Measurements from ENCODE around the gene NRXN3.

The NRXN3 gene

DNA sequence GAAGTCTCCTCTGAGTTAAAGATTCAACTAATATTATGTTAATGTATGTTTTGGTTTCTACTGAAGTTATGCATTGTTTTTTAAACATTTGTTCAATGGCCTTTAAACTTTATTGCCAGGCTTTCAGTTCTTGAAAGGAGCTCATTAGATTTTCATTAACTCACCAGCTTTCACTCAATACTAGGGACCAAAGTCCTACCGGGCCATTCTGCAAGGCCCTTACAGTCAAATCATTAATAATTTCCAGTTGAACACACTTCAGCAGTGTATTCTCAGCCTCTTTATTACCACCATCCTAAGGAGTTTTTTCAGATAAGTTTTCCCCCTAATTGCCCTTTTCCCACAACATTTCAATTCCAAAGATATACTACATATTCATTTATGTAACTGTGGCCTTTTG lies 1631.9 kb downstream of the NRXN3 start:
- Histone ChIP-seq H3K36me3 (ENCODE audit: control insufficient read depth, insufficient read depth, low read length) (no peaks in the 10 kb centered on the region), H3K4me3 (ENCODE audit: low read length) (no peak overlapping the region), H3K9ac (ENCODE audit: low read length) (no peak overlapping the region), H3K27ac (ENCODE audit: low read depth, low read length) (no peak overlapping the region), H3K27me3 (ENCODE audit: control insufficient read depth, insufficient read depth, low read length) (no peaks in the 10 kb centered on the region), H3K4me1 (ENCODE audit: control insufficient read depth, insufficient read depth, low read length) (peaks cover 9% of the 10 kb centered on the region)

DNA sequence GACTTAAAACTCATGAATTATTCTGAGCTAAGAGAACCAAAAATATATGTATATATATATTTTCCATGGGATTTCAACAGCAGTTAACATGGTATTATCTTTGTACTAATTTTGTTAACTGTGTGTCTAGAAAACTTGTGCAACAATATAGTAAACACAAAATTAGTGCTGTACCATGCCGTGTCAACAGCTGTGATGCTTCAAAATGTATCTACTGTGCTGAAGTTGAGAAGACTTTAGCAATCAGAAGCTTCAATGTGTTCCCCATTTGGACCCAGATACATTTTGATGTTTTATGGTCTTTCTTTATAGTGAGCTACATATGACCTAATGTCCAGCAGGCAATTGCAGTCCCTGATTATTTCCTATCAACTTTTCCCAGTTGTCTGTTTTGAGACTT lies 1635.5 kb downstream of the NRXN3 start:
- Histone ChIP-seq H3K27ac (ENCODE audit: low read depth, low read length) (no peak overlapping the region), H3K4me3 (ENCODE audit: low read length) (no peak overlapping the region), H3K36me3 (ENCODE audit: control insufficient read depth, insufficient read depth, low read length) (no peaks in the 10 kb centered on the region), H3K9ac (ENCODE audit: low read length) (no peak overlapping the region), H3K4me1 (ENCODE audit: control insufficient read depth, insufficient read depth, low read length) (no peaks in the 10 kb centered on the region), H3K27me3 (ENCODE audit: control insufficient read depth, insufficient read depth, low read length) (no peaks in the 10 kb centered on the region)

DNA sequence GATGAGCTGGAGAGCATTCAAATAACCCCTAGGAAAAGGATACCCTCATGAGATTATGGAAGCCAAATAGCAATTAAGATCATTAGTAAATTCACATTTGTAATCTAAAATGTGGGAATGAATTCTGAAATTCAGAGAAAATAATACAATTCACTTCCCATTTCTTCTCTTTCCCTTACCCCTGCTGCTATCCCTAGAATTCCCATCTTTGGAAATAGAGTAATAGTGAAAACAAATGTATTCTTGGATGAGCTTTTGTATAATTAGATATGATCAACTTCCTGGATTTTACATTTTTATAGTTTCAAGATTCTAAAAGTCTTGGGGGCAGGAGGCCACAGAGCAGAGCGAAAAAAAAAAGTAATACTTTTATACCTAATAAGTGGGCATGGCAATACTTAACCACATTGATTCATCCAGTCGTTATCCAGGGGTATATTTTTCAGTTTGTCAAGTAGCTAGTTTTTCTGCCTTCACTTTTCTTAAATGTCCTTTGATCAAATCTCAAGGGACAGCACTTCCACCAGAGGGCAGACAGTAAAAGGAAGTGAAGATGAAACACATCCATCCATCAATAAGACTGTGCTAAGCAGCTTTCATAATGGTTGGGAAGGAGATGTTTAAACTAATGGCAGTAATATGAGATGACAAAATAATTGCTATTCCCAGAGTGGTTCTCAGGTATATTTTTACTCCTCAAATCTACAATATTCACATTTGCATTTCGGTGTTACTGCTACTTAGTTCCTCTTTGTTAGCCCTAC lies 1639.9 kb downstream of the NRXN3 start:
- Histone ChIP-seq H3K27me3 (ENCODE audit: control insufficient read depth, insufficient read depth, low read length) (no peaks in the 10 kb centered on the region), H3K4me3 (ENCODE audit: low read length) (no peak overlapping the region), H3K9ac (ENCODE audit: low read length) (no peak overlapping the region), H3K36me3 (ENCODE audit: control insufficient read depth, insufficient read depth, low read length) (no peaks in the 10 kb centered on the region), H3K27ac (ENCODE audit: low read depth, low read length) (no peak overlapping the region), H3K4me1 (ENCODE audit: control insufficient read depth, insufficient read depth, low read length) (no peaks in the 10 kb centered on the region)

DNA sequence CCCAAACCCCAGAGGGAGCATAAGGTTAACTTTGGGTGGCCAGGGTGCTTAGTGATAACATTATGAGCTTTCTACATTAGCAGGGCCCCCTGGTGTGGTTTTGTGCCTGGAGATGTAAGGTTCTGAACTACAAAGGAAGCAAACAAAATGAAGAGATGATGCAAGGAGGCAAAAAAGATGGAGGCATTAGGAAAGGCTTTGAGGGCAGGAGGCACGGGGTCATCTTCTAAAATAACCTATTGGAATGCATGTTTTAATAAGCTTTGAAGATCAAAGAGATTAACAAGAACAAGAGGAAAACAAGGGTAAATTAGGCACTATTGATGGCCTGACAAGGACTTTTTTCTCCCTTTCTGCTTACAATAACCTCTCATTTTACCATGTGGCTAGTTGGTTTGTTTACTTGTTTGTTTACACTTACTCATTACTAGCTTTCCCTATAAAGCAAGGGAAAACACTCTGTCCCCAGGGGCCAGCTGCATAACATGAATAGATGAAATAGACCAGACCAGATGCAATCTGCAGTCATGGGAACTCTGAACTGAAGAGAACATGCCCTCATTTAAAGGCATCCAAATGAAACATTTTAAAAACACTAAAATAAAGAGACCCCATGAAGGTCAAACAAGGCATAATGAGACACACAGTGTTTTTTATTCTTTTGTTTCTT lies 1650.8 kb downstream of the NRXN3 start:
- no peak overlapping the region for H3K4me3 ChIP-seq (ENCODE audit: low read length)
- H3K9ac ChIP-seq (ENCODE audit: low read length), result no peak overlapping the region
- H3K27ac ChIP-seq (ENCODE audit: low read depth, low read length), result no peak overlapping the region
- H3K4me1 ChIP-seq (ENCODE audit: control insufficient read depth, insufficient read depth, low read length), result no peaks in the 10 kb centered on the region
- no peaks in the 10 kb centered on the region for H3K36me3 ChIP-seq (ENCODE audit: control insufficient read depth, insufficient read depth, low read length)
- H3K27me3 ChIP-seq (ENCODE audit: control insufficient read depth, insufficient read depth, low read length), result no peaks in the 10 kb centered on the region

DNA sequence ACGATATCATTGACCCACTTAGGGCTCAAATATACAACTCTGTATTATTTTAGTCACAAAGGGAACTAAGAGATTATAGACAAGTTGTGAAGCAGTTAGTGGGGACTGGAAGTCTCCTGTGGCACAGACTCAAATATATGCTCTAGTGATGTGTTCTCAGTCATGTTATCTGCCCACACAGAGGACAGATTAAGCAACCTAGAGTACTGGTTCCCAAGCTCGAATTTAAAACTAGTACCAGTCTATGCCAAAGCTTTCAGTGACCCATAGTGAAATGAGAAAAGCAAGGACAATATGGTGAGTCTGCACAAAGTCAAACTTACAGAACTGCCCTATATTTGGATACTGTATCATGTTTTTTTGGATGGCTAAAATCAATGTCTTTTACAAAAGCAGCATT lies 1651.9 kb downstream of the NRXN3 start:
- Histone ChIP-seq H3K4me1 (ENCODE audit: control insufficient read depth, insufficient read depth, low read length) (no peaks in the 10 kb centered on the region), H3K36me3 (ENCODE audit: control insufficient read depth, insufficient read depth, low read length) (no peaks in the 10 kb centered on the region), H3K27me3 (ENCODE audit: control insufficient read depth, insufficient read depth, low read length) (no peaks in the 10 kb centered on the region), H3K27ac (ENCODE audit: low read depth, low read length) (no peak overlapping the region), H3K4me3 (ENCODE audit: low read length) (no peak overlapping the region), H3K9ac (ENCODE audit: low read length) (no peak overlapping the region)

DNA sequence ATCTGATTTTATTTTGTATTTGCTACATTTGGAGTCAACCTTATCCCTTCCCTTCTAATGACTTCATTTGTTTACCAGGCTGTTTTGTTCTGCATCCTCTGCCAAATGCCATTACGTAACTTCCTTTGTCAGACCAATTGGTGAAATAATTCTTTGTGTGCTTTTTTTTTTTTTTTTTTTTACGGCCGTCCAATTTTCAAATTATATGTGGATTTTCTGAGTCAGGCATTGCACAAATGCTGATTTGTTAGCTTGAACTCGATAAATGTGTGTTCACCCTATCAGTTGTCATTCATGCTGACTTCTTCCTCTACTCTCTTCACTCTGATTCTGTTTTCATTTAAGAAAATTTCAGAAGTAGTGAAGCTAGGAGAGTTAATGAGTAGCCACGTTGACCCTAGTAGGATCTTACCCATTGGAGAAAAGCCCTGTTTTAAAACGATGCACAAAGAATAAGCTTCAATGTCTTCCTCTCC lies 1654.9 kb downstream of the NRXN3 start:
- Histone ChIP-seq H3K9ac (ENCODE audit: low read length) (no peak overlapping the region), H3K27ac (ENCODE audit: low read depth, low read length) (peak overlapping the region; percentile 45), H3K36me3 (ENCODE audit: control insufficient read depth, insufficient read depth, low read length) (no peaks in the 10 kb centered on the region), H3K4me3 (ENCODE audit: low read length) (no peak overlapping the region), H3K27me3 (ENCODE audit: control insufficient read depth, insufficient read depth, low read length) (no peaks in the 10 kb centered on the region), H3K4me1 (ENCODE audit: control insufficient read depth, insufficient read depth, low read length) (no peaks in the 10 kb centered on the region)

DNA sequence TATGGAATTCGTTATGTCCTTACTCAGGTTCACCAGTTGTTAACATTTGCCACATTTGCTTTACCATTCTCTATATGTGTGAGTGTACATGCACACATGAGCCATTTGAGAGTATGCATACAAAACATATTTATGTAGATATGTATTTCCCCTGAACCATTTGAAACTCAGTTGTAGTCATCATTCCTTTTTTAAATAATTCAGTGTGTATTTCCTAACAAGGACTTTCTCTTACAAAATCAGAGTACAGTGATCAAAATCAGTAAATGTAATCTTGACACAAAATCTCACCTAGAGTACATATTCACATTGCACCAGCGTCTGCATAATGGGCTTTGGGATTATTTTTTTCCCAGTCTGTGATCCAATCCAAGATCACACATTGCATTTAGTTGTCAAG lies 1656.2 kb downstream of the NRXN3 start:
- Histone ChIP-seq H3K9ac (ENCODE audit: low read length) (no peak overlapping the region), H3K27ac (ENCODE audit: low read depth, low read length) (no peak overlapping the region)

DNA sequence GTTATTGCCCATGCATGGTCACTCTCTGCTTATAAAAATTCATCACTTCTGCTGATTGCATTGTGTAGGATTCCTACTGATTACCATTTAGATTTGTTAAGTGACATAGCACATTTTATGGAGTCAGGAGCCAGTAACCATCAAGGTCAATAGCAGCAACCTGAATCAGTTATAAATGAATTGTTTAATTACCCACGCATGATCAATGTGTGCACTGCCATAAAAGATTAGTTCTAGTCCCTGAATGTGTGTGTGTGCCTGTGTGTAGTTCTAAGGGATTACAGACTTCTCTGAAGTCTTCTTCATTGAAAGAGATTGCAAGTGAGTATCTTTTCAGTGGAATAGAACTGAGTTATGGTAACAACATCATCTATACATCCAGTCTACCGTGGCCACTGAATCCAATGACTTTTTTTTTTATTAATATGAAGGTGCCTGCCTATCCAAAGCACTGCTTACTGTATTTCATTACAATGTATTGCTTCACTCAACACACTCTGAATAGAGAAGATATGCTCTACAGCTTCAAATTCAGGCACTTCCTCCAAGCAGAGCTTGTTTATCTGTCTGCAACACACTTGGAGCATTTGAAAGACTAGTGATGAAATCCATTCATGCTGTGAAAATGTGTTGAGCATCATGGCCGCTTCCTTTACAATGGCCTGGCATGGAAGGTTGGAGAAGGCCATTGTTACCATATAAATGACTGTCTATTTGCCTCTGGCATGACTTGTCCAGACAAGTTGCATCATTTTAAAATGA lies 1659.4 kb downstream of the NRXN3 start:
- no peaks in the 10 kb centered on the region for H3K36me3 ChIP-seq (ENCODE audit: control insufficient read depth, insufficient read depth, low read length)
- H3K9ac ChIP-seq (ENCODE audit: low read length), result no peak overlapping the region
- no peaks in the 10 kb centered on the region for H3K4me1 ChIP-seq (ENCODE audit: control insufficient read depth, insufficient read depth, low read length)
- H3K27ac ChIP-seq (ENCODE audit: low read depth, low read length), result no peak overlapping the region
- H3K27me3 ChIP-seq (ENCODE audit: control insufficient read depth, insufficient read depth, low read length), result no peaks in the 10 kb centered on the region
- no peak overlapping the region for H3K4me3 ChIP-seq (ENCODE audit: low read length)

More for the DNA sequence above, 1656.2 kb downstream of the NRXN3 start:
- no peaks in the 10 kb centered on the region for H3K27me3 ChIP-seq (ENCODE audit: control insufficient read depth, insufficient read depth, low read length)
- H3K4me1 ChIP-seq (ENCODE audit: control insufficient read depth, insufficient read depth, low read length), result no peaks in the 10 kb centered on the region
- H3K36me3 ChIP-seq (ENCODE audit: control insufficient read depth, insufficient read depth, low read length), result no peaks in the 10 kb centered on the region
- no peak overlapping the region for H3K4me3 ChIP-seq (ENCODE audit: low read length)

DNA sequence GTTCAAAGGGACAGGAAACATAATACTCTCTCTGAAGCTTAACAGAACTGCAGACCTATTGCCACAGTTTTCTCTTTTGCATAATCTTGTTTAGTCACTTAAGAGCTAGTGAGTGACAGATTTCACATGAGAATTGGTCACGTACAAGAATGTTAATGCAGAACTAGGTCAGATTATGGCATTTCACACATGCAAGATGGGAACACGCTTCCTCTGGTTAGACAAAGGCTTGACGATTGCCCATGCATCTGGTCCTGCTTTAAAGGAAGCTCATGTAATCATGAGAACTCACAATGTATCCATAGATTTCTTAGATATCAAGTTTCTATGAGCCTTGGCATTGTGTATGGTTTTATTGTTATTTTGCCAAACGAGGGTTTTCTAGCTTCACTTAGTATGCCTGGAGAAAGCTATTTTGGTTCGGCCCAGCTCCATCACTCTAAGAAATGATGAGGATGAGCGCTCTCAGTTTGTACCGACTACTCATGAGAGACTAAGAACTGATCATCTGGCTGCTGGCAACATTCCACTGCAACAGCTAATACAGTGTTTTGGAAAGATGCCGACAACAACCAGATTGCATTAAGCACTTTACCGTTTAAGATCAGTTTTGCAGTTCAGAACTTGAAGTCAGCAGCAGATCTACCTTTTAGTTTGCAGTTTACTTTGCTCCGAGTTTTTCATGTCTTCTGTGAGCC lies 1661.2 kb downstream of the NRXN3 start:
- no peak overlapping the region for H3K27ac ChIP-seq (ENCODE audit: low read depth, low read length)
- H3K36me3 ChIP-seq (ENCODE audit: control insufficient read depth, insufficient read depth, low read length), result no peaks in the 10 kb centered on the region

DNA sequence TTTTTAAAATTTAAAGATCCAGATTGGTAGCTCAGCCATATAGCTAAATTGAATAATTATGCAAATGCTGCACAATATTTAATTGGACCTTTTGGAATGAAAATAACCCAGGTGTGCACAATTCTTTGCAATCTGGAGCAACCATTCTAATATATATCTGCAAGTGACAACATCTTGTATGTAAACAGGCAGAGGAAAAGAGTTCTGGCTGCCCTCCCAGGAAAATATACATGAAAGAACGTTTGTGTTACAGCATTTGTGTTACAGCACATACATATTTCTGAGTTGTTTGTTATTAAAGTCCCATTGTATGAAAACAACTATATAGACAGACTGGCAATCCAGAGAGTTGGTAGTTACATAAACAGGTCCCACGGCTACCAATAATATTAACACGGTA lies 1663.6 kb downstream of the NRXN3 start:
- H3K4me3 ChIP-seq (ENCODE audit: low read length), result no peak overlapping the region
- H3K4me1 ChIP-seq (ENCODE audit: control insufficient read depth, insufficient read depth, low read length), result no peaks in the 10 kb centered on the region
- H3K27ac ChIP-seq (ENCODE audit: low read depth, low read length), result no peak overlapping the region
- no peaks in the 10 kb centered on the region for H3K27me3 ChIP-seq (ENCODE audit: control insufficient read depth, insufficient read depth, low read length)
- H3K9ac ChIP-seq (ENCODE audit: low read length), result no peak overlapping the region
- no peaks in the 10 kb centered on the region for H3K36me3 ChIP-seq (ENCODE audit: control insufficient read depth, insufficient read depth, low read length)

More for the DNA sequence above, 1661.2 kb downstream of the NRXN3 start:
- Histone ChIP-seq H3K9ac (ENCODE audit: low read length) (no peak overlapping the region), H3K4me1 (ENCODE audit: control insufficient read depth, insufficient read depth, low read length) (no peaks in the 10 kb centered on the region), H3K27me3 (ENCODE audit: control insufficient read depth, insufficient read depth, low read length) (no peaks in the 10 kb centered on the region), H3K4me3 (ENCODE audit: low read length) (no peak overlapping the region)

DNA sequence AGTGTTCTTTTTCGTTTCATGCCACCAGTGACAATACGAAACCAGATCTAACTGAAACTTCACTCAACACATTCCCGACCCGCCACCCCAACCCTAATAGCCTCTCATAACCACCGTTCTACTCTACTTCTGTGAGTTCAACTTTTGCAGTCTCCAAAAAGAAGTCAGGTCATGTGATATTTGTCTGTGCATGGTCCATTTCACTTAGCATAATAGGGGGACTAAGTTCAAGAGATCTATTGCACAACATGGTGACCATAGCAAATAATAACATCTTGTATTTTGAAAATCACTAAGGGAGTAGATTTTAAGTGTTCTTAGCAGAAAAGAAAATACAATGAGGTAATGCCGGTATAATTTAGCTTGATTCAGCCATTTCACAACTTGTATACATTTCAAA lies 1664.7 kb downstream of the NRXN3 start:
- Histone ChIP-seq H3K9ac (ENCODE audit: low read length) (no peak overlapping the region), H3K36me3 (ENCODE audit: control insufficient read depth, insufficient read depth, low read length) (no peaks in the 10 kb centered on the region), H3K4me1 (ENCODE audit: control insufficient read depth, insufficient read depth, low read length) (no peaks in the 10 kb centered on the region), H3K4me3 (ENCODE audit: low read length) (no peak overlapping the region), H3K27ac (ENCODE audit: low read depth, low read length) (no peak overlapping the region), H3K27me3 (ENCODE audit: control insufficient read depth, insufficient read depth, low read length) (no peaks in the 10 kb centered on the region)

DNA sequence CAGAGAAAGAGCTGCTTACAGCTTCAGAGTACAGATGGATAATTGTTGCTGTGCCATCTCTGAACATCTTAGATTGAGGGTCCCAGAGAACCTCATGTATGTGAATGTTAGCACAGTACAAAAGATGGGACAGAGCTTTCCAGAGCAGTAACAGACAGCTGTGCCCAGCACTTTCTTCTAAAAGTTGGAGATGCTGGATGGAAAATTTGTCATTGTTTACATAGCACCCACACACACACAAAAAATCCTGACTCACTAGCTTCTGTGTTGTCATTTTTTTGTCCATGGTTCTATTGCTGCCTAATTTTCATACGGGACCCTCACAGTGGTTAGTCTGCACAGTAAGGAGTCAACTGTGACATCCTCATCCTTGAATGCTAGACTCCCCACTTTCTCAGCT lies 1666.4 kb downstream of the NRXN3 start:
- H3K27ac ChIP-seq (ENCODE audit: low read depth, low read length), result no peak overlapping the region
- H3K4me3 ChIP-seq (ENCODE audit: low read length), result no peak overlapping the region
- H3K36me3 ChIP-seq (ENCODE audit: control insufficient read depth, insufficient read depth, low read length), result no peaks in the 10 kb centered on the region
- H3K4me1 ChIP-seq (ENCODE audit: control insufficient read depth, insufficient read depth, low read length), result no peaks in the 10 kb centered on the region
- no peak overlapping the region for H3K9ac ChIP-seq (ENCODE audit: low read length)
- H3K27me3 ChIP-seq (ENCODE audit: control insufficient read depth, insufficient read depth, low read length), result no peaks in the 10 kb centered on the region
